ENCODE measurements around the gene CELF2. TPM values are rescaled to one million over a fixed set of nuclear protein-coding genes. Genes with fewer than 3 reads are reported as not detected.

CELF2 gene
- total RNA-seq, 1 donor from 2014 or later, result 3.8 TPM

DNA sequence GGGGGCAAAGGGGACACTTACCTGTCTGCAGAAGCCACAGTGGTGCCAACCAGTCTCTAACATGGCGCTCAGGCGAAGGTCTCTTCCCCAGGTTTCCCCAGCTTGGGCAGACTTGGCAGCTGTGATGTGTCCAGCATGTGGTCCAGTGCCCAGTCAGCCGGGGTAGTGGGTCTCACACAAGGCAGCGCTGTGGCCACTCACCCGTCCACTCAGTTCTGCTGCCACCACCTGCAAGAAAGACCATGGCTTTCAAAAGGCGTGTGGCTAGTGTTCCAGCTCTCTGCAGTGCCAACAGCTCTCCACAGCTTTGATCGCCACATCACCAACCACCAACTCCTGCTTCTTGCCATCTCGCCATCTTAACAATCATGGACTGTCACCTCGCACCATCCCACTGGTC, 334.1 kb downstream of the CELF2 start:
- Mint-ChIP-seq H3K4me1 (ENCODE audit: low read depth) (no peaks in the 10 kb centered on the region), H3K36me3 (ENCODE audit: insufficient read depth) (peaks cover 1% of the 10 kb centered on the region)
- no peak for TF ChIP-seq CTCF (IDR thresholded peaks at IDR 0.05; ENCODE audit: unreplicated experiment)

GRCh38 chr10:11353006-11353896, 335.6 kb downstream of the CELF2 start:
- Mint-ChIP-seq H3K4me1 (ENCODE audit: low read depth) (no peaks in the 10 kb centered on the region), H3K27ac (no peak overlapping the region), H3K36me3 (ENCODE audit: insufficient read depth) (no peaks in the 10 kb centered on the region), H3K9me3 (ENCODE audit: low read depth) (peaks cover 4% of the 10 kb centered on the region), H3K27me3 (no peaks in the 10 kb centered on the region), H3K4me3 (ENCODE audit: low read depth) (no peak overlapping the region)
- no peak for DNase-seq (ENCODE audit: low spot score, unreplicated experiment)
- no peak for TF ChIP-seq CTCF (IDR thresholded peaks at IDR 0.05; ENCODE audit: unreplicated experiment)

More for the DNA sequence above, 334.1 kb downstream of the CELF2 start:
- H3K9me3 Mint-ChIP-seq (ENCODE audit: low read depth), result peaks cover 10% of the 10 kb centered on the region
- no peak overlapping the region for H3K4me3 Mint-ChIP-seq (ENCODE audit: low read depth)
- H3K27me3 Mint-ChIP-seq, result no peaks in the 10 kb centered on the region
- DNase-seq (ENCODE audit: low spot score, unreplicated experiment), result no peak
- H3K27ac Mint-ChIP-seq, result no peak overlapping the region

- no peaks in the 10 kb centered on the region for H3K27me3 Mint-ChIP-seq
- no peak overlapping the region for H3K27ac Mint-ChIP-seq
- H3K4me3 Mint-ChIP-seq (ENCODE audit: low read depth), result no peak overlapping the region
- H3K9me3 Mint-ChIP-seq (ENCODE audit: low read depth), result peaks cover 10% of the 10 kb centered on the region
- no peak for TF ChIP-seq CTCF (IDR thresholded peaks at IDR 0.05; ENCODE audit: unreplicated experiment)
- DNase-seq (ENCODE audit: low spot score, unreplicated experiment), result no peak
- H3K4me1 Mint-ChIP-seq (ENCODE audit: low read depth), result no peaks in the 10 kb centered on the region
- H3K36me3 Mint-ChIP-seq (ENCODE audit: insufficient read depth), result no peaks in the 10 kb centered on the region
These were observed 337.2 kb downstream of the CELF2 start for GRCh38 chr10:11354823-11355222.

GRCh38 chr10:11355592-11355991, 337.9 kb downstream of the CELF2 start:
- DNase-seq (ENCODE audit: low spot score, unreplicated experiment), result no peak
- Mint-ChIP-seq H3K36me3 (ENCODE audit: insufficient read depth) (no peaks in the 10 kb centered on the region), H3K4me1 (ENCODE audit: low read depth) (no peaks in the 10 kb centered on the region), H3K9me3 (ENCODE audit: low read depth) (peaks cover 10% of the 10 kb centered on the region), H3K27me3 (no peaks in the 10 kb centered on the region), H3K27ac (no peak overlapping the region), H3K4me3 (ENCODE audit: low read depth) (no peak overlapping the region)
- TF ChIP-seq CTCF (IDR thresholded peaks at IDR 0.05; ENCODE audit: unreplicated experiment), result no peak

- no peak overlapping the region for H3K27ac Mint-ChIP-seq
- no peaks in the 10 kb centered on the region for H3K27me3 Mint-ChIP-seq
- H3K4me3 Mint-ChIP-seq (ENCODE audit: low read depth), result no peak overlapping the region
- TF ChIP-seq CTCF (IDR thresholded peaks at IDR 0.05; ENCODE audit: unreplicated experiment), result no peak
- no peaks in the 10 kb centered on the region for H3K4me1 Mint-ChIP-seq (ENCODE audit: low read depth)
- DNase-seq (ENCODE audit: low spot score, unreplicated experiment), result no peak
- no peaks in the 10 kb centered on the region for H3K36me3 Mint-ChIP-seq (ENCODE audit: insufficient read depth)
- H3K9me3 Mint-ChIP-seq (ENCODE audit: low read depth), result peaks cover 6% of the 10 kb centered on the region
These were observed 339.8 kb downstream of the CELF2 start for GRCh38 chr10:11357439-11357838.
